Measurements from ENCODE around the gene PDE2A. TPM values are rescaled to one million over a fixed set of nuclear protein-coding genes. Genes with fewer than 3 reads are reported as not detected.

The PDE2A gene
- total and polyA plus RNA-seq, 10 of the 15 experiments (the other 5 are each of a cell fraction or from before 2014, with no cell fraction given) = 0.06 to 0.15 (median 0.11) TPM; not detected in 6

- FAIRE-seq (no peak), ATAC-seq (no peak), DNase-seq (ENCODE audit: low read depth, low spot score) (no peak)
- ChIA-PET POLR2A (no interaction called here), SMC1A (ENCODE audit: uncharacterized antibody, unreplicated experiment) (no interaction called here), RAD21 (ENCODE audit: unreplicated experiment) (interaction anchor here (0.8 to 1.0 kb wide), 2 partner anchors 50 to 89 kb away, joined by 3 read pairs; no protein-coding TSS in a partner anchor), CTCF (no interaction called here)
- Histone ChIP-seq H3K27ac (ENCODE audit: control insufficient read depth, insufficient read depth) (no peak overlapping the region), H3K4me2 (ENCODE audit: control insufficient read depth, insufficient read depth) (no peak overlapping the region), H4K20me1 (ENCODE audit: control insufficient read depth, insufficient read depth) (no peaks in the 10 kb centered on the region; the same call in 1 of the 2 replicates), H3K79me2 (ENCODE audit: control insufficient read depth, insufficient read depth, low read length) (no peaks in the 10 kb centered on the region), H2AFZ (ENCODE audit: control insufficient read depth, low read depth, low read length) (no peak overlapping the region), H3K36me3 (ENCODE audit: control insufficient read depth in 2 of 2, insufficient read depth in 2 of 2, low read length in 1 of 2) (no peaks in the 10 kb centered on the region), H3K4me3 (no peak overlapping the region), H3K4me1 (ENCODE audit: control insufficient read depth, insufficient read depth, low read length) (no peaks in the 10 kb centered on the region; the same call in 1 of the 2 replicates), H3K27me3 (replicated peaks in 1 of 2; ENCODE audit: control insufficient read depth in 2 of 2, insufficient read depth in 2 of 2, low read length in 1 of 2) (peaks cover 11 to 14% of the 10 kb centered on the region in 2 experiments), H3K9ac (ENCODE audit: control insufficient read depth, insufficient read depth, low read length) (no peak overlapping the region), H3K9me3 (replicated peaks; ENCODE audit: control insufficient read depth, insufficient read depth, low read length) (no peaks in the 10 kb centered on the region)
- 28% methylated on average over 8 of the region's 8 CpGs for whole genome bisulfite sequencing (ENCODE audit: insufficient coverage, insufficient replicate concordance, low lambda C conversion rate, missing lambda C conversion rate)
- intact Hi-C loops (cut with micrococcal nuclease; ENCODE audit: unreplicated experiment) = no loop called here
- BruUV-seq (replicated peaks) = no TSS peak
- TF ChIP-seq, protein P1, sequence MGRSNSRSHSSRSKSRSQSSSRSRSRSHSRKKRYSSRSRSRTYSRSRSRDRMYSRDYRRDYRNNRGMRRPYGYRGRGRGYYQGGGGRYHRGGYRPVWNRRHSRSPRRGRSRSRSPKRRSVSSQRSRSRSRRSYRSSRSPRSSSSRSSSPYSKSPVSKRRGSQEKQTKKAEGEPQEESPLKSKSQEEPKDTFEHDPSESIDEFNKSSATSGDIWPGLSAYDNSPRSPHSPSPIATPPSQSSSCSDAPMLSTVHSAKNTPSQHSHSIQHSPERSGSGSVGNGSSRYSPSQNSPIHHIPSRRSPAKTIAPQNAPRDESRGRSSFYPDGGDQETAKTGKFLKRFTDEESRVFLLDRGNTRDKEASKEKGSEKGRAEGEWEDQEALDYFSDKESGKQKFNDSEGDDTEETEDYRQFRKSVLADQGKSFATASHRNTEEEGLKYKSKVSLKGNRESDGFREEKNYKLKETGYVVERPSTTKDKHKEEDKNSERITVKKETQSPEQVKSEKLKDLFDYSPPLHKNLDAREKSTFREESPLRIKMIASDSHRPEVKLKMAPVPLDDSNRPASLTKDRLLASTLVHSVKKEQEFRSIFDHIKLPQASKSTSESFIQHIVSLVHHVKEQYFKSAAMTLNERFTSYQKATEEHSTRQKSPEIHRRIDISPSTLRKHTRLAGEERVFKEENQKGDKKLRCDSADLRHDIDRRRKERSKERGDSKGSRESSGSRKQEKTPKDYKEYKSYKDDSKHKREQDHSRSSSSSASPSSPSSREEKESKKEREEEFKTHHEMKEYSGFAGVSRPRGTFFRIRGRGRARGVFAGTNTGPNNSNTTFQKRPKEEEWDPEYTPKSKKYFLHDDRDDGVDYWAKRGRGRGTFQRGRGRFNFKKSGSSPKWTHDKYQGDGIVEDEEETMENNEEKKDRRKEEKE (IDR thresholded peaks at IDR 0.05) = no peak
- no peak for TF ChIP-seq GABPA (IDR thresholded peaks at IDR 0.05; ENCODE audit: low read depth)
- TF ChIP-seq, protein P2, sequence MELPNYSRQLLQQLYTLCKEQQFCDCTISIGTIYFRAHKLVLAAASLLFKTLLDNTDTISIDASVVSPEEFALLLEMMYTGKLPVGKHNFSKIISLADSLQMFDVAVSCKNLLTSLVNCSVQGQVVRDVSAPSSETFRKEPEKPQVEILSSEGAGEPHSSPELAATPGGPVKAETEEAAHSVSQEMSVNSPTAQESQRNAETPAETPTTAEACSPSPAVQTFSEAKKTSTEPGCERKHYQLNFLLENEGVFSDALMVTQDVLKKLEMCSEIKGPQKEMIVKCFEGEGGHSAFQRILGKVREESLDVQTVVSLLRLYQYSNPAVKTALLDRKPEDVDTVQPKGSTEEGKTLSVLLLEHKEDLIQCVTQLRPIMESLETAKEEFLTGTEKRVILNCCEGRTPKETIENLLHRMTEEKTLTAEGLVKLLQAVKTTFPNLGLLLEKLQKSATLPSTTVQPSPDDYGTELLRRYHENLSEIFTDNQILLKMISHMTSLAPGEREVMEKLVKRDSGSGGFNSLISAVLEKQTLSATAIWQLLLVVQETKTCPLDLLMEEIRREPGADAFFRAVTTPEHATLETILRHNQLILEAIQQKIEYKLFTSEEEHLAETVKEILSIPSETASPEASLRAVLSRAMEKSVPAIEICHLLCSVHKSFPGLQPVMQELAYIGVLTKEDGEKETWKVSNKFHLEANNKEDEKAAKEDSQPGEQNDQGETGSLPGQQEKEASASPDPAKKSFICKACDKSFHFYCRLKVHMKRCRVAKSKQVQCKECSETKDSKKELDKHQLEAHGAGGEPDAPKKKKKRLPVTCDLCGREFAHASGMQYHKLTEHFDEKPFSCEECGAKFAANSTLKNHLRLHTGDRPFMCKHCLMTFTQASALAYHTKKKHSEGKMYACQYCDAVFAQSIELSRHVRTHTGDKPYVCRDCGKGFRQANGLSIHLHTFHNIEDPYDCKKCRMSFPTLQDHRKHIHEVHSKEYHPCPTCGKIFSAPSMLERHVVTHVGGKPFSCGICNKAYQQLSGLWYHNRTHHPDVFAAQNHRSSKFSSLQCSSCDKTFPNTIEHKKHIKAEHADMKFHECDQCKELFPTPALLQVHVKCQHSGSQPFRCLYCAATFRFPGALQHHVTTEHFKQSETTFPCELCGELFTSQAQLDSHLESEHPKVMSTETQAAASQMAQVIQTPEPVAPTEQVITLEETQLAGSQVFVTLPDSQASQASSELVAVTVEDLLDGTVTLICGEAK (IDR thresholded peaks at IDR 0.05; ENCODE audit: borderline replicate concordance) = no peak
- no peak for TF ChIP-seq E2F8 (IDR thresholded peaks at IDR 0.05; ENCODE audit: low read depth, partially characterized antibody)
- in situ Hi-C loops (cut with MboI) = no loop called here
Measured at GRCh38 chr11:72594493-72595291, 79.5 kb downstream of the PDE2A start.
